ENCODE results near the gene SIK3. TPM values are rescaled to one million over a fixed set of nuclear protein-coding genes. Genes with fewer than 3 reads are reported as not detected.

SIK3 gene
- total RNA-seq, 2 donors from 2014 or later: 37.2 to 43.5 TPM

DNA sequence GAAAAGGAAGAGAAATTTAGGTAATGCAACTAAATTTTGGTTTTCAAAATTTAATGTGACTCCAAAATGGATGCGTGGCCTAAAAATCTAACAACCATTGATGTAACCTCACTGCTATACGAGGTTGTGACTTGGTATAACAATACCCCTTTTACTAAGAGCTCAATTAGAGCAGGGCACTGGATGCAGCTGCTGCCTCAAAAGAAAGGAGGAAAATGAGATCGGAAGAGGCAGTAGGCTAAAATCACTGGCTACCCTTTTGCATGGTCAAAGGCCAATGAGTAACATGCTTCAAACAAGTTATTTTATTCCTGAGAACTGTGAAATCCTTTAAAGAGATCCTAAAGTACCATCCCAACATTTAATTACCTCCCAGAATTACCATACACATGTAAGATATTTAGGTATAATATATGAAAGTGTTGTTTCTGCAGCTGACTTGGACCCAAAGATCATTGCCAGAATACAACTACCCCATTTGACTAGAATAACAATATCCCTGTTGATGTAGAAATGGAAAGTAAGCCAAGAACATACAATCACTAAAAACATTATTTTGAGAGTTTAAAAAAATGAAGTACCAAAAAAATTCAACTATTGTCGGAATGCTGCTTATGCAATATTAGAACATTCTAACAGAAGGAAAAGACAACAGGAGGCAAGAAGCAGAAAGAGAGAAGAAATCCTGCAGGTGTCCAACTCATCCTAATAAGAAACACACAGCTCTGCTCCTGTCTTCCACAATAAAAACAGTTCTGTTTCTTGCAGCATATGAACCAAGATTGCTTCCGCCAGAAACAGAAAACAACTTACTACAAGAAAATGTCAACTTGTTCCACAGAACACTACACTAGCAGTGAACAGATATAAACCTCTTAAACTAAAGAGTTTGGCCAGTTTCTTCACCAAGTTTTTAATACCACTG is 15.0 kb downstream of the SIK3 start:
- no peaks in the 10 kb centered on the region for H3K27me3 Mint-ChIP-seq (ENCODE audit: insufficient read depth)
- no peak for TF ChIP-seq CTCF (conservative IDR thresholded peaks at IDR 0.05)
- WGBS, 2 experiments (ENCODE audit: insufficient coverage in 1 of 2, insufficient read length in 1 of 2): 89 to 91% methylated on average over 3 to 5 of the region's 5 CpGs

GRCh38 chr11:117081908-117082307 is 16.3 kb downstream of the SIK3 start:
- Histone ChIP-seq H3K4me3 (ENCODE audit: low read length) (no peak overlapping the region), H3K36me3 (ENCODE audit: control insufficient read depth, insufficient read depth, low read length) (no peaks in the 10 kb centered on the region), H3K4me1 (ENCODE audit: control insufficient read depth, insufficient read depth, low read length) (peaks cover 8% of the 10 kb centered on the region), H3K9ac (ENCODE audit: extremely low read depth, low read length, poor library complexity, severe bottlenecking) (no peak overlapping the region), H3K27me3 (ENCODE audit: control insufficient read depth, insufficient read depth, low read length, poor library complexity, severe bottlenecking) (no peaks in the 10 kb centered on the region), H3K27ac (ENCODE audit: low read depth, low read length) (no peak overlapping the region), H3K9me3 (ENCODE audit: control insufficient read depth, low read length) (no peaks in the 10 kb centered on the region)
- peaks cover 6% of the 10 kb centered on the region for H3K36me3 Mint-ChIP-seq (ENCODE audit: low read depth)
- H3K9me3 Mint-ChIP-seq: no peaks in the 10 kb centered on the region
- no peaks in the 10 kb centered on the region for H3K27me3 Mint-ChIP-seq (ENCODE audit: insufficient read depth)
- H3K4me1 Mint-ChIP-seq: peaks cover 22% of the 10 kb centered on the region
- peak; percentile 49 for TF ChIP-seq CTCF (conservative IDR thresholded peaks at IDR 0.05)
- 96 to 100% methylated on average over 1 of the region's 1 CpG for WGBS, 2 experiments (ENCODE audit: insufficient coverage in 1 of 2, insufficient read length in 1 of 2)
- DNase-seq: no peak
- H3K4me3 Mint-ChIP-seq: no peak overlapping the region
- H3K27ac Mint-ChIP-seq: no peak overlapping the region

More for the DNA sequence above, 15.0 kb downstream of the SIK3 start:
- H3K4me1 Mint-ChIP-seq: peaks cover 13% of the 10 kb centered on the region
- no peaks in the 10 kb centered on the region for H3K36me3 ChIP-seq (ENCODE audit: control insufficient read depth, insufficient read depth, low read length)
- peaks cover 6% of the 10 kb centered on the region for H3K36me3 Mint-ChIP-seq (ENCODE audit: low read depth)
- no peak for DNase-seq
- no peaks in the 10 kb centered on the region for H3K4me1 ChIP-seq (ENCODE audit: control insufficient read depth, insufficient read depth, low read length)
- no peaks in the 10 kb centered on the region for H3K27me3 ChIP-seq (ENCODE audit: control insufficient read depth, insufficient read depth, low read length, poor library complexity, severe bottlenecking)
- H3K27ac ChIP-seq (ENCODE audit: low read depth, low read length): no peak overlapping the region
- H3K4me3 ChIP-seq (ENCODE audit: low read length): no peak overlapping the region
- no peaks in the 10 kb centered on the region for H3K9me3 Mint-ChIP-seq
- H3K27ac Mint-ChIP-seq: no peak overlapping the region
- no peaks in the 10 kb centered on the region for H3K9me3 ChIP-seq (ENCODE audit: control insufficient read depth, low read length)
- no peak overlapping the region for H3K4me3 Mint-ChIP-seq
- H3K9ac ChIP-seq (ENCODE audit: extremely low read depth, low read length, poor library complexity, severe bottlenecking): no peak overlapping the region

DNA sequence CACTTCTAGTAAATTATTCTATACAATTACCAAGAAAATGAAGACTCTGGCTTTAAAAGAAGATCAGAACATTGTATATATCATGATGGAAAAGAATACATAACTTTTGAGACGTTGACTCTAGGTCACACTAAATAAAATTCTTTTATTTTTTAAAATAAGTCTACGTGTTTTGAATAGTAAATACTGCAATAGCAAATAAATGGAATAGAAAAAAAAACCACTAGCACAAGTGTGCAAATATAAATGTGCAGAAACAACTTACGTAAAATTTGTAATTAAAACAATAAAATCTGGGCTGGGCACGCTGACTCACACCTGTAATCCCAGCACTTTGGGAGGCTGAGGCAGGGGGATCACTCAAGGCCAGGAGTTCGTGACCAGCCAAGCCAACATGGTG is 17.9 kb downstream of the SIK3 start:
- H3K27me3 Mint-ChIP-seq (ENCODE audit: insufficient read depth): no peaks in the 10 kb centered on the region
- Histone ChIP-seq H3K9me3 (ENCODE audit: control insufficient read depth, low read length) (no peaks in the 10 kb centered on the region), H3K27ac (ENCODE audit: low read depth, low read length) (no peak overlapping the region), H3K36me3 (ENCODE audit: control insufficient read depth, insufficient read depth, low read length) (no peaks in the 10 kb centered on the region), H3K27me3 (ENCODE audit: control insufficient read depth, insufficient read depth, low read length, poor library complexity, severe bottlenecking) (no peaks in the 10 kb centered on the region), H3K9ac (ENCODE audit: extremely low read depth, low read length, poor library complexity, severe bottlenecking) (no peak overlapping the region), H3K4me1 (ENCODE audit: control insufficient read depth, insufficient read depth, low read length) (peaks cover 8% of the 10 kb centered on the region), H3K4me3 (ENCODE audit: low read length) (no peak overlapping the region)
- H3K4me3 Mint-ChIP-seq: no peak overlapping the region
- H3K27ac Mint-ChIP-seq: no peak overlapping the region
- H3K4me1 Mint-ChIP-seq: peaks cover 27% of the 10 kb centered on the region
- 75 to 94% methylated on average over 2 to 4 of the region's 5 CpGs for WGBS, 2 experiments (ENCODE audit: insufficient coverage in 1 of 2, insufficient read length in 1 of 2)
- peaks cover 9% of the 10 kb centered on the region for H3K36me3 Mint-ChIP-seq (ENCODE audit: low read depth)
- H3K9me3 Mint-ChIP-seq: no peaks in the 10 kb centered on the region
- TF ChIP-seq CTCF (conservative IDR thresholded peaks at IDR 0.05): no peak
- DNase-seq: no peak
